SK-N-SH treated with all-trans-retinoic acid at 6 μM for 48 hours (cell line): ENCODE data around the gene CCDC8.

ENCODE experiments used
- ATAC-seq: fragments of 200-7000 bp; cut with Tn5 transposase; 3 replicates; pipeline ENCODE4 v1.9.1; 2020; ENCODE audit warnings: mild to moderate bottlenecking, moderate library complexity
- ARNTL ChIP-seq: fragments of 450-650 bp; formaldehyde crosslinking; IDR thresholded peaks from 2 replicates; pipeline ENCODE4 v1.5.0; 2020; ENCODE audit warnings: low read depth, mild to moderate bottlenecking, moderate library complexity, borderline replicate concordance
- CSDC2 ChIP-seq: fragments of 250-450 bp; sonication (Bioruptor Pico); IDR thresholded peaks from 2 replicates; pipeline ENCODE4 v1.5.0; 2020; ENCODE audit warnings: mild to moderate bottlenecking, moderate library complexity
- ESRRG ChIP-seq: fragments of 250-450 bp; sonication (Bioruptor Pico); IDR thresholded peaks from 2 replicates; pipeline ENCODE4 v1.6.1; 2021; ENCODE audit warnings: mild to moderate bottlenecking
- GLIS3 ChIP-seq: fragments of 250-450 bp; sonication (Bioruptor Pico); IDR thresholded peaks from 2 replicates; pipeline ENCODE4 v1.5.0; 2020; ENCODE audit warnings: mild to moderate bottlenecking, moderate library complexity
- ISL1 ChIP-seq: fragments of 250-450 bp; sonication (Bioruptor Pico); IDR thresholded peaks from 2 replicates; pipeline ENCODE4 v2.1.2; 2022; ENCODE audit warnings: mild to moderate bottlenecking, moderate library complexity
- OSR1 ChIP-seq: fragments of 250-450 bp; sonication (Bioruptor Pico); IDR thresholded peaks from 2 replicates; pipeline ENCODE4 v1.8.0; 2022; ENCODE audit warnings: moderate library complexity, mild to moderate bottlenecking, inconsistent platforms
- POU6F1 ChIP-seq: fragments of 250-450 bp; sonication (Bioruptor Pico); IDR thresholded peaks from 2 replicates; pipeline ENCODE4 v1.8.0; 2021; ENCODE audit warnings: low read depth, mild to moderate bottlenecking, moderate library complexity, borderline replicate concordance
- PPARA ChIP-seq: fragments of 250-450 bp; sonication (Bioruptor Pico); IDR thresholded peaks from 2 replicates; pipeline ENCODE4 v1.5.0; 2020; ENCODE audit warnings: mild to moderate bottlenecking, borderline replicate concordance
- RARB ChIP-seq: fragments of 250-450 bp; sonication (Bioruptor Pico); IDR thresholded peaks from 2 replicates; pipeline ENCODE4 v1.8.0; 2021; ENCODE audit warnings: mild to moderate bottlenecking, moderate library complexity
- TCF4 ChIP-seq: fragments of 250-450 bp; sonication (Bioruptor Pico); IDR thresholded peaks from 2 replicates; pipeline ENCODE4 v1.8.0; 2021; ENCODE audit warnings: mild to moderate bottlenecking, moderate library complexity, borderline replicate concordance
- TOX ChIP-seq: fragments of 250-450 bp; sonication (Bioruptor Pico); IDR thresholded peaks from 2 replicates; pipeline ENCODE4 v1.8.0; 2021; ENCODE audit warnings: mild to moderate bottlenecking, moderate library complexity, borderline replicate concordance
- ZC3H10 ChIP-seq: fragments of 250-450 bp; sonication (Bioruptor Pico); IDR thresholded peaks from 2 replicates; pipeline ENCODE4 v1.5.1; 2021; ENCODE audit warnings: mild to moderate bottlenecking, moderate library complexity
- ZFP3 ChIP-seq: fragments of 250-450 bp; sonication (Bioruptor Pico); IDR thresholded peaks from 2 replicates; pipeline ENCODE4 v1.5.0; 2020; ENCODE audit warnings: mild to moderate bottlenecking, moderate library complexity
- ZFP30 ChIP-seq: fragments of 450-650 bp; formaldehyde crosslinking; IDR thresholded peaks from 2 replicates; pipeline ENCODE4 v1.5.0; 2022; ENCODE audit warnings: mild to moderate bottlenecking, moderate library complexity
- ZNF8 ChIP-seq: fragments of 450-650 bp; formaldehyde crosslinking; IDR thresholded peaks from 2 replicates; pipeline ENCODE4 v1.5.0; 2020; ENCODE audit warnings: mild to moderate bottlenecking, moderate library complexity
- TF ChIP-seq, protein P1 (sequence below): fragments of 250-450 bp; sonication (Bioruptor Pico); IDR thresholded peaks from 2 replicates; pipeline ENCODE4 v1.8.0; 2020; ENCODE audit warnings: mild to moderate bottlenecking, moderate library complexity, borderline replicate concordance
- TF ChIP-seq, protein P2 (sequence below): fragments of 250-450 bp; sonication (Bioruptor Pico); IDR thresholded peaks from 2 replicates; pipeline ENCODE4 v1.5.1; 2021; ENCODE audit warnings: mild to moderate bottlenecking, moderate library complexity
- TF ChIP-seq, protein P3 (sequence below): fragments of 250-450 bp; sonication (Bioruptor Pico); IDR thresholded peaks from 2 replicates; pipeline ENCODE4 v1.5.0; 2020; ENCODE audit warnings: mild to moderate bottlenecking, moderate library complexity

The CCDC8 gene, protein sequence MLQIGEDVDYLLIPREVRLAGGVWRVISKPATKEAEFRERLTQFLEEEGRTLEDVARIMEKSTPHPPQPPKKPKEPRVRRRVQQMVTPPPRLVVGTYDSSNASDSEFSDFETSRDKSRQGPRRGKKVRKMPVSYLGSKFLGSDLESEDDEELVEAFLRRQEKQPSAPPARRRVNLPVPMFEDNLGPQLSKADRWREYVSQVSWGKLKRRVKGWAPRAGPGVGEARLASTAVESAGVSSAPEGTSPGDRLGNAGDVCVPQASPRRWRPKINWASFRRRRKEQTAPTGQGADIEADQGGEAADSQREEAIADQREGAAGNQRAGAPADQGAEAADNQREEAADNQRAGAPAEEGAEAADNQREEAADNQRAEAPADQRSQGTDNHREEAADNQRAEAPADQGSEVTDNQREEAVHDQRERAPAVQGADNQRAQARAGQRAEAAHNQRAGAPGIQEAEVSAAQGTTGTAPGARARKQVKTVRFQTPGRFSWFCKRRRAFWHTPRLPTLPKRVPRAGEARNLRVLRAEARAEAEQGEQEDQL

GRCh38 chr19:46413262-46414031 is at the start of gene CCDC8:
TSS of gene CCDC8 (minus strand) at chr19:46413564. CDS start at chr19:46412810, 754 bp downstream.
- TF ChIP-seq CSDC2 (CRISPR knock-in tag) (no peak), ARNTL (CRISPR knock-in tag) (no peak), OSR1 (CRISPR knock-in tag) (no peak), GLIS3 (CRISPR knock-in tag) (no peak), PPARA (CRISPR knock-in tag) (no peak), ZFP30 (CRISPR knock-in tag) (no peak), POU6F1 (CRISPR knock-in tag) (no peak), TOX (CRISPR knock-in tag) (no peak), ESRRG (CRISPR knock-in tag) (no peak), ZC3H10 (no peak), ZNF8 (no peak), ZFP3 (CRISPR knock-in tag) (no peak), RARB (CRISPR knock-in tag) (no peak)
- TF ChIP-seq, protein P1, sequence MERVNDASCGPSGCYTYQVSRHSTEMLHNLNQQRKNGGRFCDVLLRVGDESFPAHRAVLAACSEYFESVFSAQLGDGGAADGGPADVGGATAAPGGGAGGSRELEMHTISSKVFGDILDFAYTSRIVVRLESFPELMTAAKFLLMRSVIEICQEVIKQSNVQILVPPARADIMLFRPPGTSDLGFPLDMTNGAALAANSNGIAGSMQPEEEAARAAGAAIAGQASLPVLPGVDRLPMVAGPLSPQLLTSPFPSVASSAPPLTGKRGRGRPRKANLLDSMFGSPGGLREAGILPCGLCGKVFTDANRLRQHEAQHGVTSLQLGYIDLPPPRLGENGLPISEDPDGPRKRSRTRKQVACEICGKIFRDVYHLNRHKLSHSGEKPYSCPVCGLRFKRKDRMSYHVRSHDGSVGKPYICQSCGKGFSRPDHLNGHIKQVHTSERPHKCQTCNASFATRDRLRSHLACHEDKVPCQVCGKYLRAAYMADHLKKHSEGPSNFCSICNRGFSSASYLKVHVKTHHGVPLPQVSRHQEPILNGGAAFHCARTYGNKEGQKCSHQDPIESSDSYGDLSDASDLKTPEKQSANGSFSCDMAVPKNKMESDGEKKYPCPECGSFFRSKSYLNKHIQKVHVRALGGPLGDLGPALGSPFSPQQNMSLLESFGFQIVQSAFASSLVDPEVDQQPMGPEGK (CRISPR knock-in tag): no peak
- TF ChIP-seq, protein P2, sequence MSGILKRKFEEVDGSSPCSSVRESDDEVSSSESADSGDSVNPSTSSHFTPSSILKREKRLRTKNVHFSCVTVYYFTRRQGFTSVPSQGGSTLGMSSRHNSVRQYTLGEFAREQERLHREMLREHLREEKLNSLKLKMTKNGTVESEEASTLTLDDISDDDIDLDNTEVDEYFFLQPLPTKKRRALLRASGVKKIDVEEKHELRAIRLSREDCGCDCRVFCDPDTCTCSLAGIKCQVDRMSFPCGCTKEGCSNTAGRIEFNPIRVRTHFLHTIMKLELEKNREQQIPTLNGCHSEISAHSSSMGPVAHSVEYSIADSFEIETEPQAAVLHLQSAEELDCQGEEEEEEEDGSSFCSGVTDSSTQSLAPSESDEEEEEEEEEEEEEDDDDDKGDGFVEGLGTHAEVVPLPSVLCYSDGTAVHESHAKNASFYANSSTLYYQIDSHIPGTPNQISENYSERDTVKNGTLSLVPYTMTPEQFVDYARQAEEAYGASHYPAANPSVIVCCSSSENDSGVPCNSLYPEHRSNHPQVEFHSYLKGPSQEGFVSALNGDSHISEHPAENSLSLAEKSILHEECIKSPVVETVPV (CRISPR knock-in tag): no peak
- TF ChIP-seq, protein P3, sequence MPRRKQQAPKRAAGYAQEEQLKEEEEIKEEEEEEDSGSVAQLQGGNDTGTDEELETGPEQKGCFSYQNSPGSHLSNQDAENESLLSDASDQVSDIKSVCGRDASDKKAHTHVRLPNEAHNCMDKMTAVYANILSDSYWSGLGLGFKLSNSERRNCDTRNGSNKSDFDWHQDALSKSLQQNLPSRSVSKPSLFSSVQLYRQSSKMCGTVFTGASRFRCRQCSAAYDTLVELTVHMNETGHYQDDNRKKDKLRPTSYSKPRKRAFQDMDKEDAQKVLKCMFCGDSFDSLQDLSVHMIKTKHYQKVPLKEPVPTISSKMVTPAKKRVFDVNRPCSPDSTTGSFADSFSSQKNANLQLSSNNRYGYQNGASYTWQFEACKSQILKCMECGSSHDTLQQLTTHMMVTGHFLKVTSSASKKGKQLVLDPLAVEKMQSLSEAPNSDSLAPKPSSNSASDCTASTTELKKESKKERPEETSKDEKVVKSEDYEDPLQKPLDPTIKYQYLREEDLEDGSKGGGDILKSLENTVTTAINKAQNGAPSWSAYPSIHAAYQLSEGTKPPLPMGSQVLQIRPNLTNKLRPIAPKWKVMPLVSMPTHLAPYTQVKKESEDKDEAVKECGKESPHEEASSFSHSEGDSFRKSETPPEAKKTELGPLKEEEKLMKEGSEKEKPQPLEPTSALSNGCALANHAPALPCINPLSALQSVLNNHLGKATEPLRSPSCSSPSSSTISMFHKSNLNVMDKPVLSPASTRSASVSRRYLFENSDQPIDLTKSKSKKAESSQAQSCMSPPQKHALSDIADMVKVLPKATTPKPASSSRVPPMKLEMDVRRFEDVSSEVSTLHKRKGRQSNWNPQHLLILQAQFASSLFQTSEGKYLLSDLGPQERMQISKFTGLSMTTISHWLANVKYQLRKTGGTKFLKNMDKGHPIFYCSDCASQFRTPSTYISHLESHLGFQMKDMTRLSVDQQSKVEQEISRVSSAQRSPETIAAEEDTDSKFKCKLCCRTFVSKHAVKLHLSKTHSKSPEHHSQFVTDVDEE (CRISPR knock-in tag): no peak
- no peak for ATAC-seq

GRCh38 chr19:46461537-46461936 is 48.2 kb upstream of the CCDC8 start:
- TF ChIP-seq, protein P2 (CRISPR knock-in tag): no peak
- TF ChIP-seq OSR1 (CRISPR knock-in tag): no peak
- TF ChIP-seq, protein P1 (CRISPR knock-in tag): no peak
- TF ChIP-seq ZNF8: no peak
- TF ChIP-seq ZFP30 (CRISPR knock-in tag): no peak
- TF ChIP-seq CSDC2 (CRISPR knock-in tag): no peak
- TF ChIP-seq TCF4 (CRISPR knock-in tag): no peak
- TF ChIP-seq ZFP3 (CRISPR knock-in tag): no peak
- TF ChIP-seq ARNTL (CRISPR knock-in tag): no peak
- no peak for TF ChIP-seq ISL1 (CRISPR knock-in tag)
- TF ChIP-seq, all 23 proteins: peak for 0
- ATAC-seq: no peak
